C4-2B (cell line): ENCODE data around the gene ALOX15B.

Source experiments
- CTCF ChIP-seq: fragments of 450-650 bp; conservative IDR thresholded peaks from 2 replicates; pipeline ENCODE4 v1.5.1; 2017; ENCODE audit warnings: mild to moderate bottlenecking
- ZFX ChIP-seq: fragments of 450-650 bp; IDR thresholded peaks from 2 replicates; pipeline ENCODE4 v1.6.1; 2017

- peak; percentile 97 for TF ChIP-seq CTCF
- no peak; the same call in 1 of the 2 replicates for TF ChIP-seq ZFX
Observed at GRCh38 chr17:8079291-8080207, 40.7 kb downstream of the ALOX15B start.
